SH-SY5Y (cell line): ENCODE results near the gene MTNR1B.

Experiments used
- GATA2 ChIP-seq: IDR thresholded peaks from 2 replicates; pipeline ENCODE4 v1.6.1; 2011; ENCODE audit warnings: mild to moderate bottlenecking, low read depth, low read length
- GATA3 ChIP-seq: IDR thresholded peaks from 2 replicates; pipeline ENCODE4 v1.6.1; 2011; ENCODE audit warnings: low read depth, mild to moderate bottlenecking, low read length, moderate library complexity

DNA sequence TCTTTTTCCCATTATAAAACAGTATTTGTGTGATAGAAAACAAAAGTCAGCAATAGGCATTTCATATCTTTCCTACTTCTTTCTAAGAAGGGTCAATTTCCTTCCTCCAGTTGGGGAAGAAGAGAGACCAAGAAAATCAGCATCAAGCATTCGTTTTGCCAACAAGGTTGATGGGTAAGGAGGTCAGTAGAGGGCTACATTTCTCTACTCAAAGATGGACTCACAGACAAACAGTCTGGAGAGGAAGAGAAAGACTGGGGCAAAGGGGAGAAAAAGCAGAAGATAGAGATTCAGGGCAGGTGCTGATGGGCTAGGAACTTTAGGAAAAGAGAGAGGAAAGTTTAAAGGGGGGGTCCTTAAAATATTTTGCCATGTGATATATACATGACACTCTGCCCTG, 8.6 kb upstream of the MTNR1B start:
- TF ChIP-seq GATA2 (no peak), GATA3 (no peak)
